ENCODE measurements around the gene SND1. TPM values are rescaled to one million over a fixed set of nuclear protein-coding genes. Genes with fewer than 3 reads are reported as not detected.

The SND1 gene
- total RNA-seq, 1 experiment from 2014 or later: 218 TPM

DNA sequence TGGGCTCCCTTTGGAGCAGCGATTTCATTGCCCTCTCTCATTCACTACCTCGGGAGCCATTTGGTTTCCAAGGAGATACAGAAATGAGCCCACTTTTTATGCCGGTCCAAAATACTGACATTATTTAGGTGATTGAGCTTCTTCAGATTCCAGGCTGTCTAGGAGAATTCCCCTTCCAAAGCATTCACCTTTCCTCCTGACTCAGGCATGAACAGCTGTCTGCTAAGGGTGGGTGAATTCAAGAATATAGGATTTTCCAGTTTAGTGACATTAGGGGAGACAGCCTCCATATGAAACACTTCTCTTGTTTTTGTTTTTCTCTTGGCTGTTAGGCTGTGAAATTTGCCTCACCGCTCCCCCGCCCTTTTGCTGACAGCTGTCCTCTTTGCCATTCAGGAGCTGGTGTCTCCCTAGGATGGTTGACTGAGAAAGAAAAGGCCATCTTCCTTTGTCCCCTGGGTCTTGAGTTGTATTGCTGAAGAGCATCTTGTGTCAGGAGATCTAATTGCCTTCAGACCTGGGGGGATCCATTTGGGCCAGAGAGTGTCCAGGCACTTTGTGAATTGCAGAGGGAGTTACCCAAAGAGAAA lies 322.5 kb downstream of the SND1 start:
- no peaks in the 10 kb centered on the region for H3K23me2 ChIP-seq (ENCODE audit: insufficient read length, low read depth, low read length, poor library complexity, severe bottlenecking)
- Mint-ChIP-seq H3K27me3 (ENCODE audit: low read depth) (no peaks in the 10 kb centered on the region), H3K4me1 (peaks cover 7 to 30% of the 10 kb centered on the region in 2 experiments), H3K36me3 (ENCODE audit: insufficient read depth in 1 of 3, low read depth in 3 of 3) (peaks cover 28 to 33% (median 33%) of the 10 kb centered on the region in 3 experiments), H3K9me3 (peaks cover 22 to 24% of the 10 kb centered on the region in 2 experiments), H3K4me3 (no peak overlapping the region), H3K27ac (peak overlapping the region in 1 of 3 experiments; percentile 2; a peak in 2 of 7 replicates)
- no peak overlapping the region for H3K14ac ChIP-seq (ENCODE audit: insufficient read depth, low read length)
- no peak overlapping the region for H4K91ac ChIP-seq (ENCODE audit: insufficient read length, low read depth, low read length)
- H4K5ac ChIP-seq (ENCODE audit: insufficient read length, low read depth, low read length): no peak overlapping the region
- H3K27ac ChIP-seq (ENCODE audit: insufficient read length, low read depth, low read length): no peak overlapping the region
- H2BK12ac ChIP-seq (ENCODE audit: insufficient read length, low read depth, low read length): no peak overlapping the region
- no peak overlapping the region for H2BK5ac ChIP-seq (ENCODE audit: insufficient read length, low read length)
- no peaks in the 10 kb centered on the region for H4K20me1 ChIP-seq (ENCODE audit: control insufficient read depth, insufficient read depth, insufficient read length)
- no peak overlapping the region for H3T11ph ChIP-seq (ENCODE audit: low read length)
- H3K9ac ChIP-seq (ENCODE audit: extremely low read depth, insufficient read length, low read length): no peak overlapping the region
- no peaks in the 10 kb centered on the region for H3K27me3 ChIP-seq (ENCODE audit: insufficient read depth, low read length)
- no peak overlapping the region for H3K18ac ChIP-seq (ENCODE audit: insufficient read length, low read depth, low read length)
- TF ChIP-seq, protein P1, sequence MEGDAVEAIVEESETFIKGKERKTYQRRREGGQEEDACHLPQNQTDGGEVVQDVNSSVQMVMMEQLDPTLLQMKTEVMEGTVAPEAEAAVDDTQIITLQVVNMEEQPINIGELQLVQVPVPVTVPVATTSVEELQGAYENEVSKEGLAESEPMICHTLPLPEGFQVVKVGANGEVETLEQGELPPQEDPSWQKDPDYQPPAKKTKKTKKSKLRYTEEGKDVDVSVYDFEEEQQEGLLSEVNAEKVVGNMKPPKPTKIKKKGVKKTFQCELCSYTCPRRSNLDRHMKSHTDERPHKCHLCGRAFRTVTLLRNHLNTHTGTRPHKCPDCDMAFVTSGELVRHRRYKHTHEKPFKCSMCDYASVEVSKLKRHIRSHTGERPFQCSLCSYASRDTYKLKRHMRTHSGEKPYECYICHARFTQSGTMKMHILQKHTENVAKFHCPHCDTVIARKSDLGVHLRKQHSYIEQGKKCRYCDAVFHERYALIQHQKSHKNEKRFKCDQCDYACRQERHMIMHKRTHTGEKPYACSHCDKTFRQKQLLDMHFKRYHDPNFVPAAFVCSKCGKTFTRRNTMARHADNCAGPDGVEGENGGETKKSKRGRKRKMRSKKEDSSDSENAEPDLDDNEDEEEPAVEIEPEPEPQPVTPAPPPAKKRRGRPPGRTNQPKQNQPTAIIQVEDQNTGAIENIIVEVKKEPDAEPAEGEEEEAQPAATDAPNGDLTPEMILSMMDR (conservative IDR thresholded peaks at IDR 0.05): no peak
- no peak overlapping the region for H2BK15ac ChIP-seq (ENCODE audit: low read depth, low read length)
- no peak for DNase-seq
- H2BK20ac ChIP-seq (ENCODE audit: low read depth, low read length, poor library complexity, severe bottlenecking): no peak overlapping the region
- no peaks in the 10 kb centered on the region for H3K9me3 ChIP-seq (ENCODE audit: control insufficient read depth, low read depth, low read length)
- H3K4me2 ChIP-seq (ENCODE audit: insufficient read depth, insufficient read length, low read length): no peak overlapping the region
- no peaks in the 10 kb centered on the region for H3K4me1 ChIP-seq (ENCODE audit: insufficient read depth, low read length)
- no peaks in the 10 kb centered on the region for H3K79me1 ChIP-seq (ENCODE audit: insufficient read depth, low read depth, low read length, poor library complexity, severe bottlenecking)
- no peak overlapping the region for H2BK120ac ChIP-seq (ENCODE audit: low read depth, low read length, poor library complexity, severe bottlenecking)
- no CpG with 5 or more reads among the region's 5 CpGs for WGBS (ENCODE audit: extremely low coverage, insufficient read length, low lambda C conversion rate)
- H2AFZ ChIP-seq (ENCODE audit: low read length): no peak overlapping the region
- no peaks in the 10 kb centered on the region for H3K79me2 ChIP-seq (ENCODE audit: insufficient read depth, low read length)
- H3K23ac ChIP-seq (ENCODE audit: insufficient read length, low read depth, low read length): no peak overlapping the region
- H3K56ac ChIP-seq (ENCODE audit: insufficient read length, low read depth, low read length): no peak overlapping the region
- no peak overlapping the region for H3K4ac ChIP-seq (ENCODE audit: low read depth, low read length)
- no peak overlapping the region for H2AK5ac ChIP-seq (ENCODE audit: insufficient read length, low read length)
- no peak overlapping the region for H4K8ac ChIP-seq (replicated peaks; ENCODE audit: insufficient read length, low read depth, low read length)

All from H9 (cell line).